Measurements from ENCODE around the gene TRIM61.
A peak's percentile ranks its signal among the peaks of the same experiment; 100 is the strongest.
"Not testable (repeated sequence)": the region's sequence is repeated elsewhere in the genome, so short reads cannot be mapped to it uniquely, and the experiment has no call there.

TRIM61 gene

GRCh38 chr4:164977243-164978164 lies at the start of gene TRIM61:
Gene TRIM61 (minus strand): TSS chr4:164977657. CDS start chr4:164970002, 7,655 bp downstream.
- H3K4me1 Mint-ChIP-seq, result peaks cover 4 to 26% of the 10 kb centered on the region in 2 donors
- no peaks in the 10 kb centered on the region for H3K27me3 Mint-ChIP-seq
- peak within 1 kb of the TSS; percentile 92 to 95 for H3K4me3 Mint-ChIP-seq
- ATAC-seq (replicated peaks), result peak; percentile 99 to 100
- H3K36me3 Mint-ChIP-seq, result peaks cover 8 to 13% of the 10 kb centered on the region in 2 donors
- peak; percentile 69 for DNase-seq
- no peaks in the 10 kb centered on the region for H3K9me3 Mint-ChIP-seq
- peak within 1 kb of the TSS; percentile 89 for H3K27ac Mint-ChIP-seq

- H3K4me1 Mint-ChIP-seq; H3K4me3 Mint-ChIP-seq; H3K27ac Mint-ChIP-seq; ATAC-seq (replicated peaks); H3K36me3 Mint-ChIP-seq; DNase-seq; H3K9me3 Mint-ChIP-seq: not testable (repeated sequence)
- peaks cover 0 to 21% of the 10 kb centered on the region in 2 donors for H3K27me3 Mint-ChIP-seq
Measured at GRCh38 chr4:165025782-165026181, 48.3 kb upstream of the TRIM61 start.

DNA sequence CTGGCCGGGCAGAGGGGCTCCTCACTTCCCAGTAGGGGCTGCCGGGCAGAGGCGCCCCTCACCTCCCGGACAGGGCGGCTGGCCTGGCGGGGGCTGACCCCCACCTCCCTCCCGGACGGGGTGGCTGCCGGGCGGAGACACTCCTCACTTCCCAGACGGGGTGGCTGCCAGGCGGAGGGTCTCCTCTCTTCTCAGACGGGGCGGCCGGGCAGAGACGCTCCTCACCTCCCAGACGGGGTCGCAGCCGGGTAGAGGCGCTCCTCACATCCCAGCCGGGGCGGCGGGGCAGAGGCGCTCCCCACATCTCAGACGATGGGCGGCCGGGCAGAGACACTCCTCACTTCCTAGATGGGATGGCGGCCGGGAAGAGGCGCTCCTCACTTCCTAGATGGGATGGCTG lies 42.5 kb upstream of the TRIM61 start:
- ATAC-seq (replicated peaks); H3K9me3 Mint-ChIP-seq; H3K36me3 Mint-ChIP-seq; H3K4me3 Mint-ChIP-seq; H3K4me1 Mint-ChIP-seq; H3K27ac Mint-ChIP-seq; DNase-seq; H3K27me3 Mint-ChIP-seq: not testable (repeated sequence)

GRCh38 chr4:165016971-165017370 lies 39.5 kb upstream of the TRIM61 start:
- Mint-ChIP-seq H3K36me3 (no peaks in the 10 kb centered on the region), H3K9me3 (no peaks in the 10 kb centered on the region), H3K4me3 (no peak overlapping the region), H3K4me1 (peaks cover 0 to 3% of the 10 kb centered on the region in 2 donors), H3K27ac (no peak overlapping the region), H3K27me3 (peaks cover 3 to 10% of the 10 kb centered on the region in 2 donors)
- no peak for DNase-seq
- ATAC-seq (replicated peaks), result peak in 1 of 2 donors; percentile 34

DNA sequence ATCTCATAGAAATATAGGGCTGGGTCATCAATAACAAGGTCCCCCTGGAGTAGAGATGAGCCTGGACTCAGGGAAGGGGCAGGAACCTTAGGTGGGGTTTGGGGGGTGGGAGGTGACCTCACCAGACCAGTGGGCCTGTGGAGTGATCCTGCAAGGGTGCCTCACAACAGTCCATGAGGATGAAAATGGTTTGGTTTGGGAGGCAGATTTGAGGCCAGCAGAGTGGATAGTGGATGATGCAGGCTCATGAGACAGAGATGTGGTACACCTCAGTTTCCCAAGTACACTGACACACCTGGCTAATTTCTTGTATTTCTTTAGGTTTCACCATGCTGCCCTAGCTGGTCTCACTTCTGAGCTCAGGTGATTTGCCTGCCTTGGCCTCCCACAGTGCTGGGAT lies 36.2 kb upstream of the TRIM61 start:
- no peaks in the 10 kb centered on the region for H3K9me3 Mint-ChIP-seq
- H3K4me3 Mint-ChIP-seq, result no peak overlapping the region
- DNase-seq, result no peak
- no peaks in the 10 kb centered on the region for H3K36me3 Mint-ChIP-seq
- H3K4me1 Mint-ChIP-seq, result peaks cover 0 to 3% of the 10 kb centered on the region in 2 donors
- H3K27ac Mint-ChIP-seq, result no peak overlapping the region
- ATAC-seq (replicated peaks), result no peak
- peaks cover 17 to 19% of the 10 kb centered on the region in 2 donors for H3K27me3 Mint-ChIP-seq

DNA sequence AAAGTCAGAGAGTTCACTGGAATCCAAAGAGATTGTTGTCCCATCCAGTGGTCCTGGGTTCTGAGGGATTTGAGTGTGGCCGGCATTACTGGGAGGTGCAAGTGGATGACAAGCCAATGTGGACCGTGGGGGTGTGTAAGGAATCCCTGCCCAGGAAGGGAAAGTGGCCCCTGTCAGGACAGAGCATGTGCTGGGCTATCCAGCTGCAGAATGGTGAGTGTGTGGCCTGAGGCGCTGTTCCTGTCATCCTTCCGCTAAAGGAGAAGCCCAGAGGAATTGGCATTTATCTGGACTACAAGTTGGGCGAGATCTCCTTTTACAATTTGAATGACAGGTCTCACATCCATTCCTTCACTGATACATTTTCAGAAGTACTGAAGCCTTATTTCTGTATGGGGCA lies 33.9 kb upstream of the TRIM61 start:
- no peak for ATAC-seq (replicated peaks)
- H3K36me3 Mint-ChIP-seq, result no peaks in the 10 kb centered on the region
- H3K27ac Mint-ChIP-seq, result no peak overlapping the region

DNA sequence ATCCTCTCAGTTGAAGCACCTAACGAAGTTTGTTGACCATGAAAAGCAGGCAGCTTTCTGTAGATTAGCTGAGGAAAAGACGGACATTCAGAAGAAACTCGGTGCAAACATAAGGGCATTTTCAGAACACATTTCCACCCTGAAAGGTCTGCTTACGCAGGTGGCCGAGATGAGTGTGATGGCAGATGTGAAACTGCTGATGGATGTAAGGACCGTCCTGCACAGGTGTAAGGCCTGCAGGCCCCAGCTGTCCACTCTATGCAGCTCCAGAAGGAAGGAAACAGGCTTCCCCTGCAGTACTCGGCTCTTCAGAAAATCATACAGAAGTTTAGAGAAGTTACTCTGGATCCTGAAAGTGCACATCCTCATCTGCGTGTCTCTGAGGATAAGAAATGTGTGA lies 33.5 kb upstream of the TRIM61 start:
- H3K27ac Mint-ChIP-seq, result no peak overlapping the region
- no peaks in the 10 kb centered on the region for H3K36me3 Mint-ChIP-seq
- no peak overlapping the region for H3K4me3 Mint-ChIP-seq
- H3K27me3 Mint-ChIP-seq, result peaks cover 20 to 26% of the 10 kb centered on the region in 2 donors
- DNase-seq (no peak), ATAC-seq (replicated peaks) (no peak)
- H3K9me3 Mint-ChIP-seq, result no peaks in the 10 kb centered on the region
- H3K4me1 Mint-ChIP-seq, result no peaks in the 10 kb centered on the region

More for the DNA sequence above, 33.9 kb upstream of the TRIM61 start:
- no peaks in the 10 kb centered on the region for H3K9me3 Mint-ChIP-seq
- H3K4me3 Mint-ChIP-seq, result no peak overlapping the region
- no peak for DNase-seq
- peaks cover 18 to 26% of the 10 kb centered on the region in 2 donors for H3K27me3 Mint-ChIP-seq
- H3K4me1 Mint-ChIP-seq, result no peaks in the 10 kb centered on the region

GRCh38 chr4:165010487-165010886 lies 33.0 kb upstream of the TRIM61 start:
- Mint-ChIP-seq H3K27ac (no peak overlapping the region), H3K36me3 (no peaks in the 10 kb centered on the region), H3K4me3 (no peak overlapping the region), H3K4me1 (no peaks in the 10 kb centered on the region), H3K9me3 (no peaks in the 10 kb centered on the region), H3K27me3 (peaks cover 20 to 26% of the 10 kb centered on the region in 2 donors)
- ATAC-seq (replicated peaks) (no peak), DNase-seq (no peak)

- ATAC-seq (replicated peaks), result peak in 1 of 2 donors; percentile 41
- Mint-ChIP-seq H3K36me3 (no peaks in the 10 kb centered on the region), H3K27ac (no peak overlapping the region), H3K4me3 (no peak overlapping the region), H3K27me3 (peaks cover 20 to 35% of the 10 kb centered on the region in 2 donors), H3K4me1 (no peaks in the 10 kb centered on the region), H3K9me3 (no peaks in the 10 kb centered on the region)
- DNase-seq, result no peak
Measured at GRCh38 chr4:165009493-165010227, 32.2 kb upstream of the TRIM61 start.

- Mint-ChIP-seq H3K4me1 (no peaks in the 10 kb centered on the region), H3K4me3 (no peak overlapping the region), H3K9me3 (no peaks in the 10 kb centered on the region), H3K36me3 (no peaks in the 10 kb centered on the region), H3K27me3 (peaks cover 20 to 24% of the 10 kb centered on the region in 2 donors), H3K27ac (no peak overlapping the region)
- DNase-seq, result no peak
- no peak for ATAC-seq (replicated peaks)
Measured at GRCh38 chr4:165006886-165007285, 29.4 kb upstream of the TRIM61 start.

GRCh38 chr4:165006456-165006855 lies 29.0 kb upstream of the TRIM61 start:
- H3K36me3 Mint-ChIP-seq, result no peaks in the 10 kb centered on the region
- H3K9me3 Mint-ChIP-seq, result no peaks in the 10 kb centered on the region
- DNase-seq (no peak), ATAC-seq (replicated peaks) (no peak)
- H3K4me3 Mint-ChIP-seq, result no peak overlapping the region
- peaks cover 20 to 24% of the 10 kb centered on the region in 2 donors for H3K27me3 Mint-ChIP-seq
- no peak overlapping the region for H3K27ac Mint-ChIP-seq
- no peaks in the 10 kb centered on the region for H3K4me1 Mint-ChIP-seq

GRCh38 chr4:165005352-165005925 lies 28.0 kb upstream of the TRIM61 start:
- Mint-ChIP-seq H3K27me3 (peaks cover 11 to 15% of the 10 kb centered on the region in 2 donors), H3K9me3 (no peaks in the 10 kb centered on the region), H3K36me3 (no peaks in the 10 kb centered on the region), H3K4me1 (no peaks in the 10 kb centered on the region), H3K27ac (no peak overlapping the region), H3K4me3 (no peak overlapping the region)
- no peak for DNase-seq
- ATAC-seq (replicated peaks), result no peak

GRCh38 chr4:165001957-165002356 lies 24.5 kb upstream of the TRIM61 start:
- H3K9me3 Mint-ChIP-seq; H3K4me1 Mint-ChIP-seq; ATAC-seq (replicated peaks); DNase-seq; H3K4me3 Mint-ChIP-seq; H3K27ac Mint-ChIP-seq; H3K36me3 Mint-ChIP-seq: not testable (repeated sequence)
- peaks cover 8 to 23% of the 10 kb centered on the region in 2 donors for H3K27me3 Mint-ChIP-seq

DNA sequence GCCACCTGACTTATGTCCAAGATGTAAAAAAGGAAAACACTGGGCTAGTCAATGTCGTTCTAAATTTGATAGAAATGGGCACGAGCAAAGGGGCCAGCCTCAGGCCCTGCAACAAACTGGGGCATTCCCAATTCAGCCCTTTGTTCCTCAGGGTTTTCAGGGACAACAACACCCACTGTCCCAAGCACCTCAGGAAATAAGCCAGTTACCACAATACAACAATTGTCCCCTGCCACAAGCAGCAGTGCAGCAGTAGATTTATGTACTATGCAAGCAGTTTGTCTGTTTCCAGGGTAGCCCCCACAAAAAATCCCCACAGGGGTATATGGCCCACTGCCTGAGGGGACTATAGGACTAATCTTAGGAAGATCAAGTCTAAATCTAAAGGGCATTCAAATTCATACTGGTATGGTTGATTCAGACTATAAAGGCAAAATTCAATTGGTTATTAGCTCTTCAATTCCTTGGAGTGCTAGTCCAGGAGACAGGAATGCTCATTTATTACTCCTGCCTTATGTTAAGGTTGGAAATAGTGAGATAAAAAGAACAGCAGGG lies 21.1 kb upstream of the TRIM61 start:
- DNase-seq; H3K36me3 Mint-ChIP-seq; H3K4me3 Mint-ChIP-seq; ATAC-seq (replicated peaks); H3K9me3 Mint-ChIP-seq; H3K27ac Mint-ChIP-seq; H3K4me1 Mint-ChIP-seq: not testable (repeated sequence)
- H3K27me3 Mint-ChIP-seq, result peaks cover 5 to 16% of the 10 kb centered on the region in 2 donors

Data from stimulated activated naive B cell treated with anti-CD40 and anti-IgM and Interleukin-4, amounts not matched to agents 10 μg/mL and 1 μg/mL and 100 μg/mL, for 72 hours (primary cell).